ENCODE data around the gene CD59. TPM values are rescaled to one million over a fixed set of nuclear protein-coding genes. Genes with fewer than 3 reads are reported as not detected.
"Not testable (repeated sequence)": the region's sequence is repeated elsewhere in the genome, so short reads cannot be mapped to it uniquely, and the experiment has no call there.

Gene CD59
- total and polyA plus RNA-seq, 9 of the 15 experiments (the other 6 are each of a cell fraction or from before 2014, with no cell fraction given): 38.1 to 338 (median 173) TPM

GRCh38 chr11:33727539-33727938 lies 8.7 kb downstream of the CD59 start:
- ATAC-seq; CTCF ChIA-PET (ENCODE audit: low intra/inter-chr PET ratio); H3K9ac ChIP-seq (ENCODE audit: insufficient read depth in 1 of 2, low read depth in 2 of 2, low read length in 2 of 2); H2AFZ ChIP-seq (ENCODE audit: low read depth, low read length); BruUV-seq (replicated peaks); H3K27me3 ChIP-seq (ENCODE audit: control insufficient read depth in 2 of 2, insufficient read depth in 2 of 2, low read length in 2 of 2); POLR2A ChIA-PET; H3K4me2 ChIP-seq (ENCODE audit: insufficient read depth, low read length); H3K9me3 ChIP-seq (replicated peaks; ENCODE audit: control insufficient read depth, insufficient read depth, low read depth, low read length); FAIRE-seq; intact Hi-C loops (cut with micrococcal nuclease); H3K27ac ChIP-seq (ENCODE audit: extremely low read depth, low read depth, low read length); in situ Hi-C loops (cut with MboI); DNase-seq (ENCODE audit: extremely low read depth in 1 of 4, low spot score in 3 of 4); H3K9me1 ChIP-seq (ENCODE audit: control insufficient read depth, insufficient read depth, low read length); H3K4me3 ChIP-seq: not testable (repeated sequence)
- Histone ChIP-seq H4K20me1 (replicated peaks; ENCODE audit: control insufficient read depth, insufficient read depth, low read length) (peaks cover 24% of the 10 kb centered on the region), H3K36me3 (ENCODE audit: control insufficient read depth, insufficient read depth, low read length) (peaks cover 33% of the 10 kb centered on the region), H3K79me2 (ENCODE audit: control insufficient read depth, insufficient read depth, low read length) (peaks cover 85% of the 10 kb centered on the region), H3K4me1 (replicated peaks in 1 of 2; ENCODE audit: control insufficient read depth in 2 of 2, insufficient read depth in 2 of 2, low read length in 2 of 2) (peaks cover 21 to 55% of the 10 kb centered on the region in 2 experiments)
- WGBS (ENCODE audit: insufficient coverage, low coverage, missing lambda C conversion rate): 9% methylated on average over 1 of the region's 1 CpG
- 0 out of 2 replicates have a peak, but pooled peaks have one; percentile 5 for TF ChIP-seq NFE2 (IDR thresholded peaks at IDR 0.05; ENCODE audit: low read depth)

- in situ Hi-C loops (cut with MboI) (no loop called here), intact Hi-C loops (cut with micrococcal nuclease) (no loop called here)
- no peak for TF ChIP-seq MIER1 (IDR thresholded peaks at IDR 0.05; ENCODE audit: low read depth)
- no peak for TF ChIP-seq GABPB1 (CRISPR knock-in tag; IDR thresholded peaks at IDR 0.05)
- no peak for TF ChIP-seq DACH1 (IDR thresholded peaks at IDR 0.05; ENCODE audit: partially characterized antibody)
- no peak for TF ChIP-seq SMC3 (conservative IDR thresholded peaks at IDR 0.05; ENCODE audit: insufficient read depth, low read depth, low read length)
- no peak for TF ChIP-seq ASH1L (IDR thresholded peaks at IDR 0.05; ENCODE audit: borderline replicate concordance, low read depth, partially characterized antibody)
- 76% methylated on average over 5 of the region's 5 CpGs for WGBS (ENCODE audit: insufficient coverage, low coverage, missing lambda C conversion rate)
- peaks cover 39% of the 10 kb centered on the region for H3K36me3 ChIP-seq (ENCODE audit: control insufficient read depth, insufficient read depth, low read length)
- H3K9ac ChIP-seq (ENCODE audit: insufficient read depth in 1 of 2, low read depth in 2 of 2, low read length in 2 of 2): no peak overlapping the region
- ATAC-seq (no peak), FAIRE-seq (no peak), DNase-seq (ENCODE audit: extremely low read depth in 1 of 4, low spot score in 3 of 4) (no peak)
- no peak overlapping the region for H3K4me2 ChIP-seq (ENCODE audit: insufficient read depth, low read length)
- ChIA-PET CTCF (ENCODE audit: low intra/inter-chr PET ratio) (no interaction called here), POLR2A (interaction anchor here (0.6 to 1.4 kb wide), 4 partner anchors 9 to 506 kb away, joined by 3 to 7 read pairs (median 3); partner anchors contain the start of gene C11orf91)
- H3K27ac ChIP-seq (ENCODE audit: extremely low read depth, low read depth, low read length): no peak overlapping the region
- peaks cover 27 to 43% of the 10 kb centered on the region in 2 experiments for H3K4me1 ChIP-seq (replicated peaks in 1 of 2; ENCODE audit: control insufficient read depth in 2 of 2, insufficient read depth in 2 of 2, low read length in 2 of 2)
- peaks cover 31% of the 10 kb centered on the region for H4K20me1 ChIP-seq (replicated peaks; ENCODE audit: control insufficient read depth, insufficient read depth, low read length)
- H3K27me3 ChIP-seq (ENCODE audit: control insufficient read depth in 2 of 2, insufficient read depth in 2 of 2, low read length in 2 of 2): no peaks in the 10 kb centered on the region
- no peak overlapping the region for H2AFZ ChIP-seq (ENCODE audit: low read depth, low read length)
- peaks cover 82% of the 10 kb centered on the region for H3K79me2 ChIP-seq (ENCODE audit: control insufficient read depth, insufficient read depth, low read length)
- BruUV-seq (replicated peaks): no TSS peak
- no peak overlapping the region for H3K4me3 ChIP-seq
- H3K9me1 ChIP-seq (ENCODE audit: control insufficient read depth, insufficient read depth, low read length): peaks cover 10% of the 10 kb centered on the region
- H3K9me3 ChIP-seq (replicated peaks; ENCODE audit: control insufficient read depth, insufficient read depth, low read depth, low read length): no peaks in the 10 kb centered on the region
Measured at GRCh38 chr11:33725496-33725895, 10.7 kb downstream of the CD59 start.

Data from K562 (cell line).